Measurements from ENCODE around the gene ALK.

Gene ALK

DNA sequence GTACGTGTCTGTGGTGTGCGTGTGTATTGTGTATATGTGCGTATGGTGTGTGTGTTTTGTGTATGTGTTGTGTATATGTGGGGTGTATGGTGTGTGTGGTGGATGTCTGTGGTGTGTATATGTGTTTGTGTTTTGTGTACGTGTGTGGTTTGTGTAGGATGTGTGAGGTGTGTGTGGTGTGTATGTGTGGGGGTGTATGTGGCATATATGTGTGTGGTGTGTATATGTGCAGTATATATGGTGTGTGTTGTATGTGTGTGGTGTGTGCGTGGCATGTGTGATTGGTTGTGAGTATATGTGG, 704.8 kb downstream of the ALK start:
- TF ChIP-seq, protein P1, sequence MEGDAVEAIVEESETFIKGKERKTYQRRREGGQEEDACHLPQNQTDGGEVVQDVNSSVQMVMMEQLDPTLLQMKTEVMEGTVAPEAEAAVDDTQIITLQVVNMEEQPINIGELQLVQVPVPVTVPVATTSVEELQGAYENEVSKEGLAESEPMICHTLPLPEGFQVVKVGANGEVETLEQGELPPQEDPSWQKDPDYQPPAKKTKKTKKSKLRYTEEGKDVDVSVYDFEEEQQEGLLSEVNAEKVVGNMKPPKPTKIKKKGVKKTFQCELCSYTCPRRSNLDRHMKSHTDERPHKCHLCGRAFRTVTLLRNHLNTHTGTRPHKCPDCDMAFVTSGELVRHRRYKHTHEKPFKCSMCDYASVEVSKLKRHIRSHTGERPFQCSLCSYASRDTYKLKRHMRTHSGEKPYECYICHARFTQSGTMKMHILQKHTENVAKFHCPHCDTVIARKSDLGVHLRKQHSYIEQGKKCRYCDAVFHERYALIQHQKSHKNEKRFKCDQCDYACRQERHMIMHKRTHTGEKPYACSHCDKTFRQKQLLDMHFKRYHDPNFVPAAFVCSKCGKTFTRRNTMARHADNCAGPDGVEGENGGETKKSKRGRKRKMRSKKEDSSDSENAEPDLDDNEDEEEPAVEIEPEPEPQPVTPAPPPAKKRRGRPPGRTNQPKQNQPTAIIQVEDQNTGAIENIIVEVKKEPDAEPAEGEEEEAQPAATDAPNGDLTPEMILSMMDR (IDR thresholded peaks at IDR 0.05; ENCODE audit: borderline replicate concordance, insufficient read depth, low read depth, low read length): no peak
- H3K4me3 ChIP-seq (ENCODE audit: low read depth, low read length): no peak overlapping the region

DNA sequence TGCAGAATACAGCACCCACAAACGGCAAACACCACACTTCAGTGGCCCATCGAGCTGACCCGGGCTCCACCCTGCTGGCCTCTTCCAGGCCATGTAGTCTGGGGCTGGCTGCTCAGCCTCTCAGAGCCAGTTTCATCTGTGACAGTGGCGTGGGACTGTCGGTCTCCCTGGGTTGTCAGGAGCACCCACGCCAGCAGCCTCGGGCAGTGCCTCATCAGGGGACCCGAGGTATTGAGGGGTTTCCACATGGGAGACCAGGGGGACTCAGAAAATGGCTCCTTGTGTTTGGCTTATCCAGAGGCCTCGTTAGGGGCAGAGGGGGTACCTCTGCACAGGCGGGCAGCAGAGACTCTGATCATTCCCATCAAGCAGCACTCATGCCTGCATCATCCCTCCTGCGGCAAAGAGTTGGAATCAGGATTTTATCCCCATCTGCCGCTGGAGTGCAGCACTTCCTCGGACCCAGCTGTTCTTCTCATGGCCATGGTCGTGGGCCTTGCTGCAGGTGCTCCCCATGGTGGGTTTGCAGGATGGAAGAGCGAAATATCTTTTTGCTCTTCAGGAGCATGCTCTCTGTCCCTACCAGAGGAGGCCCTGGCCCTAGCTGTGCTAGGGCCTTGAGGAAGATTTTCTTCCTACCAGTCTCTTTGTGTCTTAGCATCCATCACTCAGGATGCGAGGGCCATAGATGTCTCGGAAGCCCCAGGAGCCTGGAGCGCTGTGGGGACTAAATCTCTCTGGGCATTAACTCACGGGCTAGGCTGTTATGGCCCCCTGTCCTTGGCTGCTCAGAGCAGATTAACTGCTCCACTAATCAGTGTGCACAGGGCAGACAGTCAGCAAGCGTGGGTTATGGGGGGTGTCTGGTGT, 705.4 kb downstream of the ALK start:
- no peak overlapping the region for H3K4me3 ChIP-seq (ENCODE audit: low read depth, low read length)
- TF ChIP-seq, protein P1 (IDR thresholded peaks at IDR 0.05; ENCODE audit: borderline replicate concordance, insufficient read depth, low read depth, low read length): no peak

- no peak overlapping the region for H3K4me3 ChIP-seq (ENCODE audit: low read depth, low read length)
- TF ChIP-seq, protein P1 (IDR thresholded peaks at IDR 0.05; ENCODE audit: borderline replicate concordance, insufficient read depth, low read depth, low read length): no peak
Measured at GRCh38 chr2:29215073-29215472, 706.3 kb downstream of the ALK start.

DNA sequence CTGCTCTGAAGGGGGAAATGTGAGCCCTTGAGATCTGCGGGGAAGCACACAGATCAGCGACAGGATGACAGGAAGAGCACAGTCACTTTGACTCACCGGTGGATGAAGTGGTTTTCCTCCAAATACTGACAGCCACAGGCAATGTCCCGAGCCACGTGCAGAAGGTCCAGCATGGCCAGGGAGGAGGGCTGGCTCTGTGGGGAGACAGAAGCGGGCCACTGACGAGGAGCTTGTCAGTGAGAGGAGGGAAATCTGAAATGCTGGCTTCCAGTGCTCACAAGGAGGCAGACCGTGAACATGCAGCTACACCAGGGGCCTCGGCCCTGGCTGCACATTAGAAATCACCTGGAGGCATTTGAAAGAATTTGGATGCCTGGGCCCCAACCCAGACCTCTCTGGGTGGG, 707.5 kb downstream of the ALK start:
- H3K4me3 ChIP-seq (ENCODE audit: low read depth, low read length): no peak overlapping the region
- TF ChIP-seq, protein P1 (IDR thresholded peaks at IDR 0.05; ENCODE audit: borderline replicate concordance, insufficient read depth, low read depth, low read length): no peak

DNA sequence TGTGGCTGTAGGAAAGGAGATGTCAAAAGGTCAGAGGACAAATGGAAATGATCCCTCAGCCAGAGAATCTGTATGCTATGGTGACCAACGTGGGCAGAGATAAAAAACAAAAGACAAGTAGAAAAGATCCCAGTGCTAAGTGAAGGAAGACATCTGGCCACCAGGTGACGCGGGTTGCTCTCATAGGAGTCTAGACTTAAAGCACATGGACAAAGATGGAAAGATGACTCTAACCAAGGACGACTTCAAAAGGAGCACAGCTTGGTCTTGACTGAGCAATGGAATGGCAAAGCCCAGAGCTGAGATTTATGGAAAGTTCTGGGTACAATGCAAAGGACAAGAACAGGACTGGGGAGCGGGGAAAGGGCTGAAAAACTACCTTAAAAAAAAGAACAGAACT, 709.4 kb downstream of the ALK start:
- no peak overlapping the region for H3K4me3 ChIP-seq (ENCODE audit: low read depth, low read length)
- TF ChIP-seq, protein P1 (IDR thresholded peaks at IDR 0.05; ENCODE audit: borderline replicate concordance, insufficient read depth, low read depth, low read length): no peak

GRCh38 chr2:29209551-29209950, 711.8 kb downstream of the ALK start:
- TF ChIP-seq, protein P1 (IDR thresholded peaks at IDR 0.05; ENCODE audit: borderline replicate concordance, insufficient read depth, low read depth, low read length): no peak
- no peak overlapping the region for H3K4me3 ChIP-seq (ENCODE audit: low read depth, low read length)
